Bronchial epithelial cell (primary cell): Measurements from ENCODE around the gene FBXL13. TPM values are rescaled to one million over a fixed set of nuclear protein-coding genes. Genes with fewer than 3 reads are reported as not detected.

Experiments used
- DNase-seq: peaks from one replicate; pipeline ENCODE4 v3.0.0-alpha.2; 2010; ENCODE audit warnings: low read depth
- FAIRE-seq: peaks from 2 replicates; lab custom pipeline; 2011; peaks lifted over from hg19 to GRCh38; lab: Jason Lieb, UNC
- H3K27me3 ChIP-seq: 2 replicates; pipeline ENCODE4 v1.5.1; 2011; ENCODE audit warnings: low read length; ENCODE audit not compliant: control insufficient read depth, insufficient read depth
- H3K36me3 ChIP-seq: 2 replicates; pipeline ENCODE4 v1.5.1; 2011; ENCODE audit warnings: low read length; ENCODE audit not compliant: control insufficient read depth, insufficient read depth
- H3K4me3 ChIP-seq: 2 replicates; pipeline ENCODE4 v1.5.1; 2011; ENCODE audit warnings: mild to moderate bottlenecking, low read depth, low read length, control low read depth
- total RNA-seq: library from RNA; depleted of rRNA; stranded (reverse); fragments of >200 nt; gene quantifications from 2 replicates; pipeline ENCODE4 v1.2.1, GENCODE V29; 2014
- TF ChIP-seq, protein P1 (sequence below): IDR thresholded peaks from 2 replicates; pipeline ENCODE4 v1.5.1; 2011; ENCODE audit warnings: mild to moderate bottlenecking, moderate library complexity, low read length, control low read depth, inconsistent platforms; ENCODE audit not compliant: insufficient read depth, severe bottlenecking

The FBXL13 gene
- total RNA-seq, 1 donor from 2014 or later: 0.26 TPM

DNA sequence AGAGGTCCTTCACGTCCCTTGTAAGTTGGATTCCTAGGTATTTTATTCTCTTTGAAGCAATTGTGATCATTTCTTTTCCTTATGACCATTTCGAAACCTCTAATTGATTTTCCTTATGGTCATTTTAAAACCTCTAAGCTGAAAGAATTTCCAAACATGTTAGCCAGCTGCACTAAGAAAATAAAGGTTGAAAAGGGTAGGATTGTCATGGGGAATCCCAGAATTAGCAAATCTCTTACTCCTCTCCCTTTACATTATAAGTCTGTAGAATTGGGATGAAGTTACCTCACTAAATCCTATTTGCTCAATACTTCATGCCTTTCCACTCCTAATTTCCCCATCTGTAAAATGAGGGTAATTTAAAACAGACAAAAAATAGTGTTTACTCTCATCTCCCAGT lies 246.3 kb downstream of the FBXL13 start:
- Histone ChIP-seq H3K27me3 (no peaks in the 10 kb centered on the region), H3K4me3 (no peak overlapping the region), H3K36me3 (peaks cover 1% of the 10 kb centered on the region)
- FAIRE-seq (no peak), DNase-seq (peak; percentile 15)
- TF ChIP-seq, protein P1, sequence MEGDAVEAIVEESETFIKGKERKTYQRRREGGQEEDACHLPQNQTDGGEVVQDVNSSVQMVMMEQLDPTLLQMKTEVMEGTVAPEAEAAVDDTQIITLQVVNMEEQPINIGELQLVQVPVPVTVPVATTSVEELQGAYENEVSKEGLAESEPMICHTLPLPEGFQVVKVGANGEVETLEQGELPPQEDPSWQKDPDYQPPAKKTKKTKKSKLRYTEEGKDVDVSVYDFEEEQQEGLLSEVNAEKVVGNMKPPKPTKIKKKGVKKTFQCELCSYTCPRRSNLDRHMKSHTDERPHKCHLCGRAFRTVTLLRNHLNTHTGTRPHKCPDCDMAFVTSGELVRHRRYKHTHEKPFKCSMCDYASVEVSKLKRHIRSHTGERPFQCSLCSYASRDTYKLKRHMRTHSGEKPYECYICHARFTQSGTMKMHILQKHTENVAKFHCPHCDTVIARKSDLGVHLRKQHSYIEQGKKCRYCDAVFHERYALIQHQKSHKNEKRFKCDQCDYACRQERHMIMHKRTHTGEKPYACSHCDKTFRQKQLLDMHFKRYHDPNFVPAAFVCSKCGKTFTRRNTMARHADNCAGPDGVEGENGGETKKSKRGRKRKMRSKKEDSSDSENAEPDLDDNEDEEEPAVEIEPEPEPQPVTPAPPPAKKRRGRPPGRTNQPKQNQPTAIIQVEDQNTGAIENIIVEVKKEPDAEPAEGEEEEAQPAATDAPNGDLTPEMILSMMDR: no peak

DNA sequence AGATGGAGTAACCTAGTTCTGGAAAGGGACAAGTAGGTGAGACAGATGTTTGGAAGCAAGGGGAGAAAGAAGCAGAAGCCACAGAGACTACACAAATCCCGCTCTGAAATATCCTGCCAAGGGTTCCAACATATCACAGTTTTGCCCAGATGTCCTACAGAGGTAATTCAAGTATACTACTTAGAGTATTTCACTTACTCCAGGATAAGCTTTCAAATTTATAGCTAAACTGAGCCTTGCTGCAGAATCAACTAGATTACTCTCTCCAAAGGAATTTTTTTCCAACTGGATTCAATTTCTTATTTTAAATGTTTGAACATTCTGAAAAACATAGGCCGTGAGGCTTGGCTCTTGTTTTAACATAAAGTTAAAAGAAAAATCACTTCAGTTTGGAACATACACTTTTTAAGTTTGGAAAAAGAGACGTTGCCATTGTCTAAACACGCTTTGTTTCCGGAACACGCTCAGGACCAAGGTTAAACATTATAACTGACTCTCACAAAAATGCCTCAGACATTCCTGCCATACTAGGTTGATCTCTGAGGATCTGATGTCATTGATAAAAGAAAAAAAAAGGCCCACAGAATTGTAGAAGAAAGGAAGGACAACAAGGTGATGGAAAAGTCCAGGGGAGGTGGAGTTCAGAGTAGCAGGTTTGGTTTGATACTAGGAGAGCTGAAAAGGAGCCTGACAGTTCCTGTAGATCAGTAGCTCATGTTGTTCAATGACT lies 251.0 kb downstream of the FBXL13 start:
- peaks cover 1% of the 10 kb centered on the region for H3K36me3 ChIP-seq
- TF ChIP-seq, protein P1: no peak
- H3K27me3 ChIP-seq: no peaks in the 10 kb centered on the region
- FAIRE-seq (no peak), DNase-seq (peak; percentile 29)
- H3K4me3 ChIP-seq: no peak overlapping the region

DNA sequence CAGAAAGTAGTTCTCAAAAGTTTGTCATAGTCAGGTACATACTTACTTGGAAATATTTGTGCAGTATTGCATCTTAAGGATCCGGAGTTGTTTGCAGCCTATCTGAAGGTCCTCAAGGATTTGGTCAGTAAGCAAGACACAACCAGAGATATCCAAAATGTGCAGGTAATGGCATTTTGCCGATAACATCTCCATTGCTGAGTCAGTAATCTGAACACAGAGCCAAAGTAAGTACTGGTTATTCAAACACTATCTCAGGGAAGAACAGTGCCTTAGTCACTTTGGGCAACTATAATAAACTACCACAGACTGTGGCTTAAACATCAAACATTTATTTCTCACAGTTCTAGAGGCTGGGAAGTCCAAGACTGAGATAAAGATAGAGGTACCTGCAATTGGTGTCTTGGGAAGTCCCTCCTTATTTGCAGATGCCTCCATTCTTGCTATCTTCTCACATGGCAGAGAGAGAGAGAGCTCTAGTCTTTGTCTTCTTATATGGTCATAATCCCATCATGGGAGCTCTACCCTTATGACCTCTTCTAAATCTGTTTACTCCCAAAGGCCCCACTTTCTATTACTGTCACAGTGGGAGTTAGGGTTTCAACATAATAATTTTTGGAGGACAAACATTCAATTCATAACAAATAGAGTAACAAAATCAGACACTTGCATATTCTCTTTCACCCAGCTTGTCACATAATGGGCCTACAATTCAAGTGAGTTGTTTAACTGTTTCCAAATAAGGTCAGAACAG lies 252.4 kb downstream of the FBXL13 start:
- DNase-seq: no peak
- Histone ChIP-seq H3K36me3 (peaks cover 1% of the 10 kb centered on the region), H3K4me3 (no peak overlapping the region), H3K27me3 (no peaks in the 10 kb centered on the region)
- no peak for FAIRE-seq
- TF ChIP-seq, protein P1: no peak

DNA sequence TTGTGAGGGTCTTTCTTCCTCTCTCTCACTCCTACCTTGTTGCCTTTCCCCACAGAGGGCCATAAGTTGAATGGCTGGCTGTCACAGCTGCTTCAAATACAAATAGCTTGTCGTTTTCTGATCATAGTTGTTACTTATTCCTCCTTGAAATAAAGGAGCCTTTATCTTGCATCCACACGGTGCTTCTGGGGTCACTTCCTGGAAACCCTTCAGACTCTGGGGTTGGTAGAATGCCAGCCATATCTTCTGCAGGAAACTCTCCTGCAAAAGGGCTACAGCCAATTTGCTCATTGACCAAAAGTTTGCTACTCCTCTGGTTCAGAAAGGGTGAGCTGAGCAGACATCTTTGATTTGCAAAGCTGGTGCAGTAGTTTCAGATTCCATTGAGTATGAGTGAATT lies 255.4 kb downstream of the FBXL13 start:
- Histone ChIP-seq H3K27me3 (peaks cover 1% of the 10 kb centered on the region), H3K36me3 (no peaks in the 10 kb centered on the region), H3K4me3 (no peak overlapping the region)
- no peak for FAIRE-seq
- TF ChIP-seq, protein P1: no peak
- no peak for DNase-seq

DNA sequence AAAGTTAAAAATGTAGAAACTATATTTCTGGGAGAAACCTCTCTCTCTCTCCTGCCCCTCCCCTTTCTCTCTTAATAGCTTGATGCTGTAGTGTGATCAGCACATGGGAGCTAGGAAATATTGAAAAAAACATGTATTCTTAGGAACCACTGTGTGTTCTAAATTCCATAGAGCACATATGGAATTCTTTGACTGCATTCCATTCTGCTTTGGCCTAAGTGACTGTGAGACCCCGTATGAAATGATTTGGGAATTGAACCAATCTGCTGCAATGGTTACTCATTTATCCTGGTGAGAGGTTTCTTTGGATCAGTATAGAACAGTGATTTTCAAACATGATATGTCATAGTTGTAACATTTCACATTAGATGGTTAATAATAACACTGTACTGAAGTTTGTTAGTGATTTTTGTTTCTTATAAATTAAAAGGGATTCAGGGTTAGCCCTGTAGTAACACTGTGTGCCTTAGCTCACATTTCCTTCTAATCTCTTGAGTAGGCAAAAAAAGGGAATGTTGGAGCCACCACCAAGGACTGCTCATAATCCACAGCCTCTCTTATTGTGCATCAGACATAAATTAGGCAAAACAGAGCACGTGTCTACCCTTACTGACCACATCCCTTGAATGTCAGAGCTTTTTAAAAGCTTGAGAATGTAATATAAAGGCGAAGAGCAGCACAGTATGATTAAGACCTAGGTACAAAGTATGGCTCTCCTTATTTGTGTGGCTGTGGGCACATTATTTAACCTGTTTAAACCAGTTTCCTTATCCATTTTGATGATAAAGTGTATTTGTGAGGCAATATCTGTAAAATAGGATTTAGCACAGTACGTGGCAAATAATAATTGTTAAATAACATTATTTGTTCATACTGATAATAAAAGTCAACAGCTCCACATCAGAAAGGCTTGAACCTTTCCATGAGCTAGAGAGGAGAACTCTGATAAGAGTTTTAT lies 256.7 kb downstream of the FBXL13 start:
- FAIRE-seq (no peak), DNase-seq (no peak)
- TF ChIP-seq, protein P1: no peak
- Histone ChIP-seq H3K36me3 (no peaks in the 10 kb centered on the region), H3K27me3 (peaks cover 1% of the 10 kb centered on the region), H3K4me3 (no peak overlapping the region)
